ENCODE data around the gene SVOPL. TPM values are rescaled to one million over a fixed set of nuclear protein-coding genes. Genes with fewer than 3 reads are reported as not detected.

Gene SVOPL
- total RNA-seq, 1 experiment from 2014 or later = not detected

DNA sequence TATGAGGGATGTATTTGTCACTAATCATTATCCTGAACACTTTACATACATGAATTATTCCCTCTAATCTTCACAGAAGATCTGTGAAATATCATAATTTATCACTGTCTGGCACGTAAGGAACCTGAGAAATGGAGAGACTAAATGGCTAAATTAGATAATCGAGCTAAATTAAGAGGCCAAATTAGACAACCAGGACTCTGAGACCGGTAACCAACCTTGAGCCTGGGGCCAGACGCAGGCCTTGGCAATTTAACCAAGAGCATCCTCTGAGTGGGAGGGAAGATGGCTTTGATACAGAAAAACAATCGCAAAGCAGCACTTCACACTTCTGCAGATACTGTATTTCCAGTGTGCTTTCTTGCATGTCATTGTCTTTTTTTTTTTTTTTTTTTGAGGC, 21.4 kb downstream of the SVOPL start:
- H3K27me3 ChIP-seq (ENCODE audit: insufficient read depth, low read length) = no peaks in the 10 kb centered on the region
- H4K20me1 ChIP-seq (ENCODE audit: insufficient read depth) = no peaks in the 10 kb centered on the region
- no peak overlapping the region for H3K27ac ChIP-seq (ENCODE audit: low read depth, low read length)
- H2AFZ ChIP-seq (ENCODE audit: low read depth, low read length, poor library complexity, severe bottlenecking) = no peak overlapping the region
- ATAC-seq (no peak), DNase-seq (ENCODE audit: low read depth, low spot score) (no peak)
- H3K4me1 ChIP-seq (ENCODE audit: control insufficient read depth in 1 of 2, insufficient read depth in 2 of 2, low read length in 2 of 2) = no peaks in the 10 kb centered on the region
- ChIA-PET POLR2A (no interaction called here), RAD21 (ENCODE audit: low non-redundant PET in 1 of 2, low total read pairs in 2 of 2, uncharacterized antibody in 2 of 2, unreplicated experiment in 2 of 2) (no interaction called here), CTCF (no interaction called here)
- no peak overlapping the region for H3K4me3 ChIP-seq (replicated peaks in 1 of 2; ENCODE audit: low read depth in 1 of 2, low read length in 2 of 2)
- H3K9ac ChIP-seq (ENCODE audit: low read length) = no peak overlapping the region
- no peak overlapping the region for H3K4me2 ChIP-seq (ENCODE audit: low read length)
- TF ChIP-seq, protein P1, sequence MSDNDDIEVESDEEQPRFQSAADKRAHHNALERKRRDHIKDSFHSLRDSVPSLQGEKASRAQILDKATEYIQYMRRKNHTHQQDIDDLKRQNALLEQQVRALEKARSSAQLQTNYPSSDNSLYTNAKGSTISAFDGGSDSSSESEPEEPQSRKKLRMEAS (IDR thresholded peaks at IDR 0.05) = no peak
- TF ChIP-seq SIN3A (IDR thresholded peaks at IDR 0.05; ENCODE audit: low read depth) (no peak), ELF1 (IDR thresholded peaks at IDR 0.05; ENCODE audit: borderline replicate concordance, low read depth) (no peak), POLR2AphosphoS5 (IDR thresholded peaks at IDR 0.05; ENCODE audit: low read depth, low read length) (no peak), ATF3 (IDR thresholded peaks at IDR 0.05) (no peak)
- TF ChIP-seq, protein P2, sequence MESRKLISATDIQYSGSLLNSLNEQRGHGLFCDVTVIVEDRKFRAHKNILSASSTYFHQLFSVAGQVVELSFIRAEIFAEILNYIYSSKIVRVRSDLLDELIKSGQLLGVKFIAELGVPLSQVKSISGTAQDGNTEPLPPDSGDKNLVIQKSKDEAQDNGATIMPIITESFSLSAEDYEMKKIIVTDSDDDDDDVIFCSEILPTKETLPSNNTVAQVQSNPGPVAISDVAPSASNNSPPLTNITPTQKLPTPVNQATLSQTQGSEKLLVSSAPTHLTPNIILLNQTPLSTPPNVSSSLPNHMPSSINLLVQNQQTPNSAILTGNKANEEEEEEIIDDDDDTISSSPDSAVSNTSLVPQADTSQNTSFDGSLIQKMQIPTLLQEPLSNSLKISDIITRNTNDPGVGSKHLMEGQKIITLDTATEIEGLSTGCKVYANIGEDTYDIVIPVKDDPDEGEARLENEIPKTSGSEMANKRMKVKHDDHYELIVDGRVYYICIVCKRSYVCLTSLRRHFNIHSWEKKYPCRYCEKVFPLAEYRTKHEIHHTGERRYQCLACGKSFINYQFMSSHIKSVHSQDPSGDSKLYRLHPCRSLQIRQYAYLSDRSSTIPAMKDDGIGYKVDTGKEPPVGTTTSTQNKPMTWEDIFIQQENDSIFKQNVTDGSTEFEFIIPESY (IDR thresholded peaks at IDR 0.05; ENCODE audit: extremely low read depth, insufficient replicate concordance, low read length) = no peak
- H3K36me3 ChIP-seq (ENCODE audit: control insufficient read depth in 1 of 2, insufficient read depth in 2 of 2, low read length in 2 of 2) = no peaks in the 10 kb centered on the region
- intact Hi-C loops (cut with micrococcal nuclease) = no loop called here
- H3K9me3 ChIP-seq (ENCODE audit: control insufficient read depth in 1 of 2, insufficient read depth in 1 of 2, low read depth in 1 of 2, low read length in 2 of 2) = no peaks in the 10 kb centered on the region
- H3K79me2 ChIP-seq (ENCODE audit: insufficient read depth, low read length) = no peaks in the 10 kb centered on the region
- BruUV-seq (replicated peaks) = no TSS peak
- H3K9me2 ChIP-seq (ENCODE audit: insufficient read depth) = no peaks in the 10 kb centered on the region

DNA sequence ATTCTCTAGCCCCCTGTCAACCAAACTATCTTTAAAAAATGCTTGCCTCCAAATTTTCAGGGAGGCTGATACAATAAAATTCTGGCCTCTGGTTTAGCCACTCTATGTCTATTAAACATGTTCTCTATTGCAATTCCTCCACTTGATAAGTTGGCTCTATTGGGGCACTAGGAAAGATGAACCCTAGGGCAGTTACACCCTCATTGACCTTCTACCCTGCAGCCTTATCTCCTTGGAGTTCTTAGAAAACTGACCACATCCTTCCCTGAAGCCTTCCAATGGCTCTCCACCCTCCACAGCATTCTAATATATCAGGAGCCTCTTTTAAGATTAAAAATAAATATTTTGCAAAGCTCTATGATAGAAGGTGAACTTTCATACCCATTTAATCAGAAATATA, 30.6 kb downstream of the SVOPL start:
- Histone ChIP-seq H3K79me2 (ENCODE audit: insufficient read depth, low read length) (no peaks in the 10 kb centered on the region), H3K9me2 (ENCODE audit: insufficient read depth) (no peaks in the 10 kb centered on the region), H3K9me3 (ENCODE audit: control insufficient read depth in 1 of 2, insufficient read depth in 1 of 2, low read depth in 1 of 2, low read length in 2 of 2) (no peaks in the 10 kb centered on the region), H3K4me3 (replicated peaks in 1 of 2; ENCODE audit: low read depth in 1 of 2, low read length in 2 of 2) (no peak overlapping the region), H3K4me2 (ENCODE audit: low read length) (no peak overlapping the region), H4K20me1 (ENCODE audit: insufficient read depth) (no peaks in the 10 kb centered on the region), H3K27me3 (ENCODE audit: insufficient read depth, low read length) (no peaks in the 10 kb centered on the region), H3K36me3 (ENCODE audit: control insufficient read depth in 1 of 2, insufficient read depth in 2 of 2, low read length in 2 of 2) (no peaks in the 10 kb centered on the region), H3K27ac (ENCODE audit: low read depth, low read length) (no peak overlapping the region), H3K9ac (ENCODE audit: low read length) (no peak overlapping the region), H2AFZ (ENCODE audit: low read depth, low read length, poor library complexity, severe bottlenecking) (no peak overlapping the region), H3K4me1 (ENCODE audit: control insufficient read depth in 1 of 2, insufficient read depth in 2 of 2, low read length in 2 of 2) (no peaks in the 10 kb centered on the region)
- ATAC-seq (no peak), DNase-seq (ENCODE audit: low read depth, low spot score) (no peak)
- TF ChIP-seq ATF3 (IDR thresholded peaks at IDR 0.05) = no peak
- no peak for TF ChIP-seq CBX3 (IDR thresholded peaks at IDR 0.05; ENCODE audit: low read depth)
- no peak for TF ChIP-seq CTCF (IDR thresholded peaks at IDR 0.05 in 2 of 3, conservative IDR thresholded peaks at IDR 0.05 in 1 of 3; ENCODE audit: borderline replicate concordance in 1 of 3, insufficient read depth in 1 of 3, low read depth in 2 of 3, low read length in 2 of 3)
- no peak for TF ChIP-seq CEBPB (IDR thresholded peaks at IDR 0.05; ENCODE audit: low read depth)
- no peak for TF ChIP-seq SRF (IDR thresholded peaks at IDR 0.05; ENCODE audit: low read depth)
- TF ChIP-seq YY1 (IDR thresholded peaks at IDR 0.05; ENCODE audit: extremely low read depth, insufficient replicate concordance, low read depth, low read length) = no peak
- no peak for TF ChIP-seq ELF1 (IDR thresholded peaks at IDR 0.05; ENCODE audit: borderline replicate concordance, low read depth)
- no peak for TF ChIP-seq EZH2phosphoT487 (IDR thresholded peaks at IDR 0.05; ENCODE audit: borderline replicate concordance)
- no peak for TF ChIP-seq ZNF274 (IDR thresholded peaks at IDR 0.05; ENCODE audit: low read depth, low read length)
- TF ChIP-seq JUND (IDR thresholded peaks at IDR 0.05) = no peak
- BruUV-seq (replicated peaks) = no TSS peak
- ChIA-PET RAD21 (ENCODE audit: low non-redundant PET in 1 of 2, low total read pairs in 2 of 2, uncharacterized antibody in 2 of 2, unreplicated experiment in 2 of 2) (no interaction called here), POLR2A (no interaction called here), CTCF (no interaction called here)
- intact Hi-C loops (cut with micrococcal nuclease) = no loop called here

All from HCT116 (cell line).